ENCODE measurements around the gene KCNMA1. TPM values are rescaled to one million over a fixed set of nuclear protein-coding genes. Genes with fewer than 3 reads are reported as not detected.
A peak's percentile ranks its signal among the peaks of the same experiment; 100 is the strongest.

Gene KCNMA1
- total RNA-seq, 1 experiment from 2014 or later, result 0.70 TPM

DNA sequence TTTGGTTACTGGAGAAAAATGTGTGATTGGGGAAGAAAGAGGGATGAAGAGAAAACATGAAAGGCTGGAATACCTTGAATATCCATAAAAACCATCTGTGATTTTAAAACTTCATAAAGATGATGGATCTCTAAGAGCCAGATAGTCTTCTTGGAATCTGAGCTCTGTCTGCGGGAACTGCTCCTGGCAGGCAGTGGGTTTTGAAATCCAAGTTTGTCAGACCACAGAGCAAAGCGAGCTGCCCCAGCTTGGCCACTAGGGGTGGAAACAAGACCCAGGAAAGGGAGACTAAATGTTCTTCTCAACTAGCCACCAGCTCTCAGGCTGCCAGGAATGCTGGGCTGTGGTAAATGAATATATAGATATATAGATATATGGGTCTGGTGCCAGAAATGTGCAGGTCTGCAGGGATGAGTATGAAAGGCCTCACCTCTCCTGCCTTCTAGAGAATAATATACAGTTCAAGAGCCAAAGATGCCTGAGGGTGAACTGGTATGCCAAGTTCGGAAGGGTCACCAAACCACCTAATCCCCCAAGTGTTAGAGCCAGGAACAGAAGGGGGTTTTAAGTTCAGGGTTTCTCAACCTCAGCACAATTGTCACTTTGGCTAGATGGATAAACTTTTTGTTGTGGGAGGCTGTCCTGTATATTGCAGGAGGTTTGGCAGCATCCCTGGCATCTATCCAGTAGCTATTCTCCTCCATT is 208.8 kb downstream of the KCNMA1 start:
- no peak for TF ChIP-seq EZH2 (IDR thresholded peaks at IDR 0.05; ENCODE audit: low read depth)
- TF ChIP-seq, protein P1, sequence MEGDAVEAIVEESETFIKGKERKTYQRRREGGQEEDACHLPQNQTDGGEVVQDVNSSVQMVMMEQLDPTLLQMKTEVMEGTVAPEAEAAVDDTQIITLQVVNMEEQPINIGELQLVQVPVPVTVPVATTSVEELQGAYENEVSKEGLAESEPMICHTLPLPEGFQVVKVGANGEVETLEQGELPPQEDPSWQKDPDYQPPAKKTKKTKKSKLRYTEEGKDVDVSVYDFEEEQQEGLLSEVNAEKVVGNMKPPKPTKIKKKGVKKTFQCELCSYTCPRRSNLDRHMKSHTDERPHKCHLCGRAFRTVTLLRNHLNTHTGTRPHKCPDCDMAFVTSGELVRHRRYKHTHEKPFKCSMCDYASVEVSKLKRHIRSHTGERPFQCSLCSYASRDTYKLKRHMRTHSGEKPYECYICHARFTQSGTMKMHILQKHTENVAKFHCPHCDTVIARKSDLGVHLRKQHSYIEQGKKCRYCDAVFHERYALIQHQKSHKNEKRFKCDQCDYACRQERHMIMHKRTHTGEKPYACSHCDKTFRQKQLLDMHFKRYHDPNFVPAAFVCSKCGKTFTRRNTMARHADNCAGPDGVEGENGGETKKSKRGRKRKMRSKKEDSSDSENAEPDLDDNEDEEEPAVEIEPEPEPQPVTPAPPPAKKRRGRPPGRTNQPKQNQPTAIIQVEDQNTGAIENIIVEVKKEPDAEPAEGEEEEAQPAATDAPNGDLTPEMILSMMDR (conservative IDR thresholded peaks at IDR 0.05), result peak; percentile 68
- Histone ChIP-seq H3K27me3 (ENCODE audit: insufficient read depth, low read depth) (no peaks in the 10 kb centered on the region), H3K79me2 (ENCODE audit: low read depth) (no peaks in the 10 kb centered on the region), H3K4me1 (replicated peaks; ENCODE audit: insufficient read depth) (no peaks in the 10 kb centered on the region), H3F3A (ENCODE audit: insufficient read depth, low read depth) (no peaks in the 10 kb centered on the region), H3K4me3 (no peak overlapping the region), H3K27ac (no peak overlapping the region), H4K20me1 (ENCODE audit: insufficient read depth) (no peaks in the 10 kb centered on the region), H2AFZ (no peak overlapping the region), H3K9me2 (ENCODE audit: insufficient read depth) (no peaks in the 10 kb centered on the region), H3K9me3 (ENCODE audit: insufficient read depth, low read depth) (no peaks in the 10 kb centered on the region), H3K36me3 (ENCODE audit: low read depth) (no peaks in the 10 kb centered on the region), H3K4me2 (no peak overlapping the region)
- CTCF ChIA-PET, result interaction anchor here (1.1 kb wide), 1 partner anchor 29 kb away, joined by 4 read pairs; no protein-coding TSS in a partner anchor
- POLR2A ChIA-PET (ENCODE audit: unreplicated experiment), result no interaction called here
- intact Hi-C loops (cut with micrococcal nuclease; ENCODE audit: unreplicated experiment), result no loop called here
- BruUV-seq (replicated peaks), result no TSS peak
- no peak for DNase-seq

DNA sequence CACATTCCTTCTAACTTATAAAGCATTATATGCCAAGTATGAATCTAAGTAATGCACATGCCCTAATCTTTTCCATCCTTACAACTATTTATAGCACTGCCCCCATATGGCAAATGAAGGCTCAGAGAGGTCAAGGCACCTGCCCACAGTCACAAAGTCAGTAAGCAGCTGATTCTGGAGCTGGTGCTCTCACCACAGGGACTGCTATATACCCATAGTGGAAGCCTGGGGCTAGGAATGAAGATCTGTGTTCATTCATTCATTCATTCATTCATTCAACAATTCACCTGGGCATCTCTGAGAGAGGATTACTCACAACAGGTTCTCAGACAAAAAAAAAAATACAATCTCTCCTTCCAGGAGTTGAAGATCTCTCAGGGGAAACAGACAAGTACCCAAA is 213.4 kb downstream of the KCNMA1 start:
- POLR2A ChIA-PET (ENCODE audit: unreplicated experiment), result no interaction called here
- Histone ChIP-seq H3K4me1 (replicated peaks; ENCODE audit: insufficient read depth) (no peaks in the 10 kb centered on the region), H3K9me2 (ENCODE audit: insufficient read depth) (no peaks in the 10 kb centered on the region), H3K27ac (no peak overlapping the region), H4K20me1 (ENCODE audit: insufficient read depth) (no peaks in the 10 kb centered on the region), H3K79me2 (ENCODE audit: low read depth) (no peaks in the 10 kb centered on the region), H3K4me3 (no peak overlapping the region), H3K27me3 (ENCODE audit: insufficient read depth, low read depth) (no peaks in the 10 kb centered on the region), H3K9me3 (ENCODE audit: insufficient read depth, low read depth) (no peaks in the 10 kb centered on the region), H3K36me3 (ENCODE audit: low read depth) (no peaks in the 10 kb centered on the region), H3K4me2 (no peak overlapping the region), H3F3A (ENCODE audit: insufficient read depth, low read depth) (no peaks in the 10 kb centered on the region), H2AFZ (no peak overlapping the region)
- CTCF ChIA-PET, result no interaction called here
- intact Hi-C loops (cut with micrococcal nuclease; ENCODE audit: unreplicated experiment), result loop anchor here (1.0 kb wide), 1 partner anchor 88 kb away; no protein-coding TSS in a partner anchor
- no peak for TF ChIP-seq EZH2 (IDR thresholded peaks at IDR 0.05; ENCODE audit: low read depth)
- TF ChIP-seq, protein P1 (conservative IDR thresholded peaks at IDR 0.05), result no peak
- no TSS peak for BruUV-seq (replicated peaks)
- DNase-seq, result no peak

DNA sequence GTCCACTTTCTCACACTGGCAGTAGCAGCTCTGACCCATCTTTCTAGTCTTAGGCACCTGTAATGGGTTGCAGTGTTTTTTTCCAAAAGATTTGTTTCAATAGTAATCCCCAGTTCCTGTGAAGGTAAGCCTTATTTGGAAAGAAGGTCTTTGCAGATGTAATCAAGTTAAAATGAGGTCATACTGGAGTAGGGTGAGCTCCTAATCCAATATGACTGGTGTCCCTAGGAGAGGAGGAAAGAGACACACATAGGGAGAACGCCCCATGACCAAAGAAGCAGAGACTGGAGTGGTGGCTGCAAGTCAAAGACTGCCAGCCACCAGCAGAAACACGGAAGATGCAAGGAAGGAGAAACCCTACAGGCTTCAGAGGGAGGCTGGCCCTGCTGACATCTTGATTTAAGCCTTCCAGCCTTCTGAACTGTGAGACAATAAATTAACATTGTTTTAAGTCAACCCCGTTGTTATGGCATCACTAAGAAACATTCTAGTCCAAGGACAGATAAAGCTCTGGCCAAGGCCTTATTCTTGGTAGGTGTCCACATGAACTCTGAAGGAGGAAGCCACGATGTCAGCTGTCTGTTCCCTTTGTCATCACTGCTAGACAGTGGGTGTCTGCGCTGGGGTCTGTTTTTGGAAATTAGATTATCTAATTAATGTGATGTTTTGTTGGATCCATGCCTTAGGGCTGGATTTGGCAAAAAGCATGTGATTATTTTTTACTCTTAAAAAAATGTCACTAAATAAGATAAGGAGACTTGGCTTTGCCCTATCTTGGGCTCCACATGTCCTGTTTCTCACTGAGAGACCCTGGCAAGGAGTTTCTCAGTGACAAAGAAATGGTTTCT is 214.9 kb downstream of the KCNMA1 start:
- no peak overlapping the region for H2AFZ ChIP-seq
- ChIA-PET CTCF (interaction anchor here (0.6 kb wide), 1 partner anchor 175 kb away, joined by 3 read pairs; no protein-coding TSS in a partner anchor), POLR2A (ENCODE audit: unreplicated experiment) (no interaction called here)
- no peak overlapping the region for H3K4me2 ChIP-seq
- no peaks in the 10 kb centered on the region for H3K9me3 ChIP-seq (ENCODE audit: insufficient read depth, low read depth)
- no peaks in the 10 kb centered on the region for H3K9me2 ChIP-seq (ENCODE audit: insufficient read depth)
- no peaks in the 10 kb centered on the region for H3K79me2 ChIP-seq (ENCODE audit: low read depth)
- DNase-seq, result no peak
- no peak for TF ChIP-seq EZH2 (IDR thresholded peaks at IDR 0.05; ENCODE audit: low read depth)
- TF ChIP-seq, protein P1 (conservative IDR thresholded peaks at IDR 0.05), result no peak
- BruUV-seq (replicated peaks), result no TSS peak
- no peaks in the 10 kb centered on the region for H3K36me3 ChIP-seq (ENCODE audit: low read depth)
- H3K27me3 ChIP-seq (ENCODE audit: insufficient read depth, low read depth), result no peaks in the 10 kb centered on the region
- H4K20me1 ChIP-seq (ENCODE audit: insufficient read depth), result no peaks in the 10 kb centered on the region
- no peak overlapping the region for H3K27ac ChIP-seq
- peaks cover 5% of the 10 kb centered on the region for H3K4me1 ChIP-seq (replicated peaks; ENCODE audit: insufficient read depth)
- intact Hi-C loops (cut with micrococcal nuclease; ENCODE audit: unreplicated experiment), result no loop called here
- peaks cover 4% of the 10 kb centered on the region for H3F3A ChIP-seq (ENCODE audit: insufficient read depth, low read depth)
- no peak overlapping the region for H3K4me3 ChIP-seq

Measured in PC-9 (cell line).